ENCODE measurements around the gene NDOR1. TPM values are rescaled to one million over a fixed set of nuclear protein-coding genes. Genes with fewer than 3 reads are reported as not detected.

NDOR1 gene
- total and polyA plus RNA-seq, 2 experiments from 2014 or later = 7.8 to 12.3 TPM

- H2AFZ ChIP-seq = no peak overlapping the region
- H3K36me3 ChIP-seq (replicated peaks; ENCODE audit: insufficient read depth, low read depth) = no peaks in the 10 kb centered on the region
These were observed 15.9 kb upstream of the NDOR1 start for GRCh38 chr9:137189297-137190295.

GRCh38 chr9:137190315-137190856 is 15.1 kb upstream of the NDOR1 start:
- Histone ChIP-seq H3K36me3 (replicated peaks; ENCODE audit: insufficient read depth, low read depth) (no peaks in the 10 kb centered on the region), H3K4me1 (ENCODE audit: insufficient read depth) (peaks cover 34% of the 10 kb centered on the region)
- 96% methylated on average over 5 of the region's 9 CpGs for WGBS (ENCODE audit: low lambda C conversion rate, missing lambda C conversion rate)

More at GRCh38 chr9:137189297-137190295, 15.9 kb upstream of the NDOR1 start:
- Histone ChIP-seq H3K27me3 (no peaks in the 10 kb centered on the region), H3K4me2 (peak overlapping the region; percentile 92), H3K79me2 (peaks cover 71% of the 10 kb centered on the region), H3K9me2 (replicated peaks; ENCODE audit: insufficient read depth) (no peaks in the 10 kb centered on the region), H3K4me1 (ENCODE audit: insufficient read depth) (peaks cover 26% of the 10 kb centered on the region), H3K4me3 (peak overlapping the region; percentile 62), H3K27ac (peak overlapping the region; percentile 98), H4K20me1 (ENCODE audit: insufficient read depth, poor library complexity, severe bottlenecking) (peaks cover 37% of the 10 kb centered on the region), H3K9me3 (ENCODE audit: low read depth) (no peaks in the 10 kb centered on the region)
- DNase-seq (ENCODE audit: low spot score) = no peak
- no peak for TF ChIP-seq EZH2phosphoT487 (IDR thresholded peaks at IDR 0.05; ENCODE audit: low read depth, severe bottlenecking, unreplicated experiment)
- no peak for TF ChIP-seq EZH2 (IDR thresholded peaks at IDR 0.05; ENCODE audit: borderline replicate concordance)
- no peak for TF ChIP-seq CTCF (IDR thresholded peaks at IDR 0.05; ENCODE audit: poor library complexity)
- 46% methylated on average over 23 of the region's 23 CpGs for WGBS (ENCODE audit: low lambda C conversion rate, missing lambda C conversion rate)

DNA sequence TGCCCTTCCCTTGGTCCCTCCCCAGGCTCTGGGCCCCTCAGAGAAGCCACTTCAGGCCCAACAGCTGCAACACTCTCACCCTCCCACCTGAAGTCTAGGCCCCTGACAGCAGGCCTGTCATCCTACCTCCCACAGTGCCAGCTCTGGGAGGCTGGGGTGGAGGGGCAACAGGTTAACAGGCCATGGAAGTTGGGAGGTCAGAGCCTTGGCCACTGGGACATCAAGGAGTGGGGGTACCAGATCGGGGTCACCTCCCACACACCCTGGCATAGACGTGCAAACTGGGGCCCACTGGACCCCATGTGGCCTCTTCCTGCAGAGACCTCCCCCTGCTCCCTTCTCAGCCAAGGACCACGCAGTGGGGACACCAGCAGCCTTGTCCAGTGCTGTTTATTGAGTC is 14.3 kb upstream of the NDOR1 start:
- H3K9me3 ChIP-seq (ENCODE audit: low read depth) = no peaks in the 10 kb centered on the region
- WGBS (ENCODE audit: low lambda C conversion rate, missing lambda C conversion rate) = 94% methylated on average over 3 of the region's 3 CpGs
- no peaks in the 10 kb centered on the region for H3K27me3 ChIP-seq
- H3K4me1 ChIP-seq (ENCODE audit: insufficient read depth) = peaks cover 41% of the 10 kb centered on the region
- H2AFZ ChIP-seq = no peak overlapping the region
- peaks cover 54% of the 10 kb centered on the region for H4K20me1 ChIP-seq (ENCODE audit: insufficient read depth, poor library complexity, severe bottlenecking)
- no peak for TF ChIP-seq CTCF (IDR thresholded peaks at IDR 0.05; ENCODE audit: poor library complexity)
- H3K27ac ChIP-seq = no peak overlapping the region
- no peaks in the 10 kb centered on the region for H3K9me2 ChIP-seq (replicated peaks; ENCODE audit: insufficient read depth)
- H3K36me3 ChIP-seq (replicated peaks; ENCODE audit: insufficient read depth, low read depth) = no peaks in the 10 kb centered on the region
- H3K79me2 ChIP-seq = peaks cover 87% of the 10 kb centered on the region
- no peak overlapping the region for H3K4me2 ChIP-seq
- no peak overlapping the region for H3K4me3 ChIP-seq
- DNase-seq (ENCODE audit: low spot score) = no peak

More at GRCh38 chr9:137190315-137190856, 15.1 kb upstream of the NDOR1 start:
- H3K9me3 ChIP-seq (ENCODE audit: low read depth) = no peaks in the 10 kb centered on the region
- H3K27ac ChIP-seq = peak overlapping the region; percentile 98
- H3K9me2 ChIP-seq (replicated peaks; ENCODE audit: insufficient read depth) = no peaks in the 10 kb centered on the region
- no peak overlapping the region for H3K4me3 ChIP-seq
- peaks cover 79% of the 10 kb centered on the region for H3K79me2 ChIP-seq
- H3K4me2 ChIP-seq = peak overlapping the region; percentile 92
- H4K20me1 ChIP-seq (ENCODE audit: insufficient read depth, poor library complexity, severe bottlenecking) = peaks cover 45% of the 10 kb centered on the region
- H3K27me3 ChIP-seq = no peaks in the 10 kb centered on the region
- TF ChIP-seq EZH2phosphoT487 (IDR thresholded peaks at IDR 0.05; ENCODE audit: low read depth, severe bottlenecking, unreplicated experiment) = no peak
- no peak for TF ChIP-seq EZH2 (IDR thresholded peaks at IDR 0.05; ENCODE audit: borderline replicate concordance)
- no peak for TF ChIP-seq CTCF (IDR thresholded peaks at IDR 0.05; ENCODE audit: poor library complexity)
- H2AFZ ChIP-seq = no peak overlapping the region
- peak; percentile 42 for DNase-seq (ENCODE audit: low spot score)

Measured in hepatocyte (in vitro differentiated cells).